Prostate gland (tissue), 2 donors: ENCODE results near the gene NPR3. TPM values are rescaled to one million over a fixed set of nuclear protein-coding genes. Genes with fewer than 3 reads are reported as not detected.
A peak's percentile ranks its signal among the peaks of the same experiment; 100 is the strongest.

Experiments used
- DNase-seq: peaks from one replicate; pipeline ENCODE4 v3.0.0-alpha.2; 2019; ENCODE audit warnings: low spot score
- H3K27ac ChIP-seq, 2 donors: fragments of 200-600 bp; sonication (generic); 2 replicates each; pipeline ENCODE4 v1.5.1; 2017 to 2019
- H3K27me3 ChIP-seq: fragments of 200-600 bp; sonication (generic); replicated peaks from 2 replicates; pipeline ENCODE4 v1.5.1; 2019; ENCODE audit not compliant: insufficient read depth
- H3K36me3 ChIP-seq, 2 donors: fragments of 200-600 bp; sonication (generic); 1 replicate in 1 of 2; 2 replicates in 1 of 2; pipeline versions ENCODE4 v1.5.1 to v1.8.1; 2017 to 2019
- H3K4me1 ChIP-seq: fragments of 200-600 bp; sonication (generic); replicated peaks from 2 replicates; pipeline ENCODE4 v1.5.1; 2019
- H3K4me3 ChIP-seq, 2 donors: fragments of 200-600 bp; sonication (generic); 2 replicates each; pipeline ENCODE4 v1.5.1; 2017 to 2019
- H3K9me3 ChIP-seq: fragments of 200-600 bp; sonication (generic); 2 replicates; pipeline ENCODE4 v1.5.1; 2017
- CTCF ChIP-seq, 4 experiments: fragments of 200-600 bp in 2 of 4; fragments of 450-650 bp in 2 of 4; sonication (generic) in 2 of 4; IDR thresholded peaks; 1 replicate in 3 of 4; 2 replicates in 1 of 4; pipeline ENCODE4 v1.5.1; 2016 to 2019; ENCODE audit warnings: antibody characterized with exemption in 4 of 4, mild to moderate bottlenecking in 2 of 4, moderate library complexity in 2 of 4
- POLR2A ChIP-seq: fragments of 450-650 bp; IDR thresholded peaks from one replicate; pipeline ENCODE4 v1.6.1; 2016; ENCODE audit warnings: antibody characterized with exemption, mild to moderate bottlenecking
- POLR2AphosphoS5 ChIP-seq: sonication (generic); formaldehyde crosslinking; IDR thresholded peaks from one replicate; pipeline ENCODE4 v1.6.1; 2017; ENCODE audit warnings: antibody characterized with exemption
- WGBS: methylation state at CpG from one replicate; pipeline ENCODE4 v1.1.5; 2018; 5-methylcytosine and 5-hydroxymethylcytosine counted together
- intact Hi-C: fragments of 100-400 bp; cut with DNase I; formaldehyde crosslinking; loops from one replicate; pipeline ENCODE4 v1.14.2; 2022
- total RNA-seq, 2 donors: library from RNA; depleted of rRNA; stranded (reverse); fragments of >200 nt; gene quantifications; one replicate each; pipeline ENCODE4 v1.1.0, GENCODE V29; 2016

Gene NPR3
- total RNA-seq, 2 donors from 2014 or later: 4.3 to 23.9 TPM

GRCh38 chr5:32711681-32712480 is 760 bp downstream of the NPR3 start:
- Histone ChIP-seq H3K27me3 (no peaks in the 10 kb centered on the region), H3K4me1 (no peaks in the 10 kb centered on the region), H3K4me3 (peak overlapping the region; percentile 41 to 46), H3K27ac (peak overlapping the region in 1 of 2 donors; percentile 68), H3K9me3 (no peaks in the 10 kb centered on the region), H3K36me3 (no peaks in the 10 kb centered on the region)
- 2% methylated on average over 57 of the region's 76 CpGs for WGBS
- intact Hi-C loops: loop anchor here (5.0 to 10.0 kb wide), 2 partner anchors 590 to 713 kb away; no protein-coding TSS in a partner anchor
- TF ChIP-seq CTCF (IDR thresholded peaks at IDR 0.05) (no peak), POLR2AphosphoS5 (no peak), POLR2A (no peak)
- DNase-seq: no peak

GRCh38 chr5:32712481-32713360 is 1.6 kb downstream of the NPR3 start:
- intact Hi-C loops: loop anchor here (5.0 to 10.0 kb wide), 2 partner anchors 590 to 712 kb away; no protein-coding TSS in a partner anchor
- WGBS: 4% methylated on average over 53 of the region's 56 CpGs
- no peaks in the 10 kb centered on the region for H3K36me3 ChIP-seq
- no peaks in the 10 kb centered on the region for H3K27me3 ChIP-seq
- H3K4me1 ChIP-seq: no peaks in the 10 kb centered on the region
- H3K4me3 ChIP-seq: peak overlapping the region; percentile 41 to 46
- no peak for DNase-seq
- H3K27ac ChIP-seq: peak overlapping the region; percentile 4 to 62
- no peaks in the 10 kb centered on the region for H3K9me3 ChIP-seq
- peak in 1 of 4 experiments; percentile 3 for TF ChIP-seq CTCF (IDR thresholded peaks at IDR 0.05)
- no peak for TF ChIP-seq POLR2A

- no peak for TF ChIP-seq POLR2A
- H3K27me3 ChIP-seq: no peaks in the 10 kb centered on the region
Measured at GRCh38 chr5:32713361-32713769, 2.2 kb downstream of the NPR3 start.

GRCh38 chr5:32713770-32714381 is 2.8 kb downstream of the NPR3 start:
- H3K9me3 ChIP-seq: no peaks in the 10 kb centered on the region
- TF ChIP-seq CTCF (IDR thresholded peaks at IDR 0.05): no peak
- no peak for TF ChIP-seq POLR2AphosphoS5
- TF ChIP-seq POLR2A: no peak
- no peaks in the 10 kb centered on the region for H3K36me3 ChIP-seq
- 9% methylated on average over 33 of the region's 37 CpGs for WGBS
- peak; percentile 39 for DNase-seq
- H3K27me3 ChIP-seq: no peaks in the 10 kb centered on the region
- H3K4me1 ChIP-seq: no peaks in the 10 kb centered on the region
- H3K27ac ChIP-seq: peak overlapping the region; percentile 4 to 62
- H3K4me3 ChIP-seq: peak overlapping the region; percentile 41 to 46
- intact Hi-C loops: loop anchor here (5.0 to 10.0 kb wide), 2 partner anchors 588 to 711 kb away; no protein-coding TSS in a partner anchor

More at GRCh38 chr5:32713361-32713769, 2.2 kb downstream of the NPR3 start:
- Histone ChIP-seq H3K36me3 (no peaks in the 10 kb centered on the region), H3K9me3 (no peaks in the 10 kb centered on the region), H3K4me1 (no peaks in the 10 kb centered on the region), H3K27ac (peak overlapping the region; percentile 4 to 62), H3K4me3 (peak overlapping the region; percentile 41 to 46)
- DNase-seq: no peak
- 3% methylated on average over 30 of the region's 30 CpGs for WGBS
- intact Hi-C loops: loop anchor here (5.0 to 10.0 kb wide), 2 partner anchors 589 to 711 kb away; no protein-coding TSS in a partner anchor

GRCh38 chr5:32714836-32715235 is 3.7 kb downstream of the NPR3 start:
- no peaks in the 10 kb centered on the region for H3K4me1 ChIP-seq
- no peaks in the 10 kb centered on the region for H3K9me3 ChIP-seq
- 59% methylated on average over 4 of the region's 4 CpGs for WGBS
- no peaks in the 10 kb centered on the region for H3K36me3 ChIP-seq
- TF ChIP-seq POLR2A (no peak), POLR2AphosphoS5 (no peak), CTCF (IDR thresholded peaks at IDR 0.05) (no peak)
- peak overlapping the region in 1 of 2 donors; percentile 2 for H3K27ac ChIP-seq
- no peak overlapping the region for H3K4me3 ChIP-seq
- H3K27me3 ChIP-seq: no peaks in the 10 kb centered on the region
- DNase-seq: no peak
- intact Hi-C loops: loop anchor here (5.0 to 10.0 kb wide), 2 partner anchors 587 to 710 kb away; no protein-coding TSS in a partner anchor
